ENCODE results near the gene UFD1. TPM values are rescaled to one million over a fixed set of nuclear protein-coding genes. Genes with fewer than 3 reads are reported as not detected.

UFD1 gene
- total RNA-seq, 2 experiments from 2014 or later: 65.0 to 78.0 TPM

- peaks cover 9% of the 10 kb centered on the region for H3K4me1 Mint-ChIP-seq (ENCODE audit: low read depth)
- POLR2A ChIA-PET: interaction anchor here (0.5 kb wide), 1 partner anchor 133 kb away, joined by 3 read pairs; no protein-coding TSS in a partner anchor
- intact Hi-C loops (cut with micrococcal nuclease): loop anchor here (10.0 kb wide), 1 partner anchor 89 kb away; no protein-coding TSS in a partner anchor
- H3K4me3 Mint-ChIP-seq: no peak overlapping the region
- no peaks in the 10 kb centered on the region for H3K9me3 Mint-ChIP-seq
- TF ChIP-seq, protein P1, sequence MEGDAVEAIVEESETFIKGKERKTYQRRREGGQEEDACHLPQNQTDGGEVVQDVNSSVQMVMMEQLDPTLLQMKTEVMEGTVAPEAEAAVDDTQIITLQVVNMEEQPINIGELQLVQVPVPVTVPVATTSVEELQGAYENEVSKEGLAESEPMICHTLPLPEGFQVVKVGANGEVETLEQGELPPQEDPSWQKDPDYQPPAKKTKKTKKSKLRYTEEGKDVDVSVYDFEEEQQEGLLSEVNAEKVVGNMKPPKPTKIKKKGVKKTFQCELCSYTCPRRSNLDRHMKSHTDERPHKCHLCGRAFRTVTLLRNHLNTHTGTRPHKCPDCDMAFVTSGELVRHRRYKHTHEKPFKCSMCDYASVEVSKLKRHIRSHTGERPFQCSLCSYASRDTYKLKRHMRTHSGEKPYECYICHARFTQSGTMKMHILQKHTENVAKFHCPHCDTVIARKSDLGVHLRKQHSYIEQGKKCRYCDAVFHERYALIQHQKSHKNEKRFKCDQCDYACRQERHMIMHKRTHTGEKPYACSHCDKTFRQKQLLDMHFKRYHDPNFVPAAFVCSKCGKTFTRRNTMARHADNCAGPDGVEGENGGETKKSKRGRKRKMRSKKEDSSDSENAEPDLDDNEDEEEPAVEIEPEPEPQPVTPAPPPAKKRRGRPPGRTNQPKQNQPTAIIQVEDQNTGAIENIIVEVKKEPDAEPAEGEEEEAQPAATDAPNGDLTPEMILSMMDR (IDR thresholded peaks at IDR 0.05): no peak
- peaks cover 22% of the 10 kb centered on the region for H3K27me3 Mint-ChIP-seq
- CTCF ChIA-PET: no interaction called here
- H3K36me3 Mint-ChIP-seq (ENCODE audit: low read depth): peaks cover 4% of the 10 kb centered on the region
- DNase-seq (no peak), ATAC-seq (no peak)
- H3K27ac Mint-ChIP-seq: no peak overlapping the region
Observed at GRCh38 chr22:19525666-19526065, 46.7 kb upstream of the UFD1 start.

DNA sequence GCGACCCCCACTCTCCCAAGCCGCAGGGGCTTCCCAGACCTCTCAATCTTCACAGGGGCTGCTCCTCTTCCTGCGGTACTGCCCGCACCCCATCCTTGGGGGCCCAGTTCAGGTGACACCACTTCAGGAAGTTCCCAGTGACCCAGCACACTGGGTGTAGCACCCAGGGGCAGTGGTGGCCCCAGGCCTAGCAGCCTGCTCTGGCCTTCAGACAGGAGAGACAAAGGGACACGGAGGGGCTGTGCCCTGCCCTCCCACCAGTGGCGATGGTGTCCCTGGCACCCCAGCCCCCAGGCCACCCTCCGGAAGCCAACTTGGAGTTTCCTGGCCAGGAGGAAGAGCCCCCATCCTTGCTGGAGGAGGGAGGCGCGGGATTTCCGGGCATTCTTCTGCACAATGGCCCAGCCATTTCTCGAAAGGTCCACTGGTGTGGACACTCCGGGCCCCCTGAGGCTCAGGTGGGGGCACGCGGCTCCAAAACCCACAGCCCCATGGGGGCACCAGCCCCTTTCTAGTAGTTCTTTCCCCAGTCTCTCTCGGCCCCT lies 46.2 kb upstream of the UFD1 start:
- Mint-ChIP-seq H3K4me1 (ENCODE audit: low read depth) (peaks cover 9% of the 10 kb centered on the region), H3K36me3 (ENCODE audit: low read depth) (peaks cover 7% of the 10 kb centered on the region), H3K27me3 (peaks cover 22% of the 10 kb centered on the region), H3K4me3 (no peak overlapping the region), H3K9me3 (no peaks in the 10 kb centered on the region), H3K27ac (no peak overlapping the region)
- DNase-seq: no peak
- TF ChIP-seq, protein P1 (IDR thresholded peaks at IDR 0.05): no peak
- CTCF ChIA-PET: no interaction called here
- intact Hi-C loops (cut with micrococcal nuclease): loop anchor here (10.0 kb wide), 1 partner anchor 90 kb away; no protein-coding TSS in a partner anchor
- no peak for ATAC-seq
- POLR2A ChIA-PET: interaction anchor here (0.5 kb wide), 1 partner anchor 132 kb away, joined by 3 read pairs; no protein-coding TSS in a partner anchor

GRCh38 chr22:19524170-19525115 lies 45.5 kb upstream of the UFD1 start, which contains the start of gene CLDN5:
TSS of gene CLDN5 (minus strand) at chr22:19524410. CDS start at chr22:19524255, 155 bp downstream.
- DNase-seq (no peak), ATAC-seq (peak; percentile 25)
- Mint-ChIP-seq H3K4me1 (ENCODE audit: low read depth) (peaks cover 9% of the 10 kb centered on the region), H3K9me3 (no peaks in the 10 kb centered on the region), H3K4me3 (peak within 1 kb of the TSS; percentile 37), H3K27ac (no peak within 1 kb of the TSS), H3K36me3 (ENCODE audit: low read depth) (peaks cover 9% of the 10 kb centered on the region), H3K27me3 (peaks cover 22% of the 10 kb centered on the region)
- TF ChIP-seq, protein P1 (IDR thresholded peaks at IDR 0.05): no peak
- ChIA-PET CTCF (interaction anchor here (2.9 kb wide), 1 partner anchor 105 kb away, joined by 10 read pairs; no protein-coding TSS in a partner anchor), POLR2A (interaction anchor here (0.7 to 1.0 kb wide), 2 partner anchors 19 to 71 kb away, joined by 3 read pairs; no protein-coding TSS in a partner anchor)
- intact Hi-C loops (cut with micrococcal nuclease): loop anchor here (10.0 kb wide), 1 partner anchor 90 kb away; no protein-coding TSS in a partner anchor

DNA sequence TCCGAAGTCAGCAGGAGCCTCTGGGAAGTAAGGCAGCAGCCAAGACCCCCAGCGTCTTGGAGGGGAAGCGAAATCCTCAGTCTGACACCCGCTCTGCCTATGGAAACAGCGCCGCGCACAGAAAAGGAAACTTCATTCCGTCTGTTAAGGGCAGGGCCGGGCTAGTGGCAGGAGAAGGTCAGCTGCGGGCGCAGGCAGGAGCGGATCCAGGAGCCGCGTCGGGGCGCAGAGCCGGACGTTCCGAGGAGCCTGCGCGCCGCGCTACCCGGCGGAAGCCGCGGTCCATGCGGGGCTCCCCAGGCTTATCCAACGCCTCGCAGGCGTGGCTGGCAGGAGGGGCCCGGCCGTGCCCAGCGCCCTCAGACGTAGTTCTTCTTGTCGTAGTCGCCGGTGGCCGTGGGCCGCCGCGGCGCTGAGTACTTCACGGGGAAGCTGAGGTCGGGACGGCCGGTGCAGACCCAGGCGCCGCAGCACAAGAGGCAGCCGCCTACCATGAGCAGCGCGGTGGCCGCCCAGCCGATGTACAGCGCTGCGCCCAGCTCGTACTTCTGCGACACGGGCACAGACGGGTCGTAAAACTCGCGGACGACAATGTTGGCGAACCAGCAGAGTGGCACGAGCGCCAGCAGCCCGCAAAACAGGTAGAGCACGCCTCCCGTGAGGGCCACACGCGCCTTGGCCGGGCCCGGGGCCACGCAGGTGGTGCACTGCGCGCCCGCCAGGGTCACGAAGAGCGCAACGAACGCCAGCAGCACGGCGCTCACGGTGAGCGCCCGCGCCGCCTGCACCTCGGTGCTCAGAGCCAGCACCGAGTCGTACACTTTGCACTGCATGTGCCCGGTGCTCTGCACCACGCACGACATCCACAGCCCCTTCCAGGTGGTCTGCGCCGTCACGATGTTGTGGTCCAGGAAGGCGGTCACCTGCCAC lies 44.5 kb upstream of the UFD1 start:
- Mint-ChIP-seq H3K9me3 (no peaks in the 10 kb centered on the region), H3K4me3 (no peak overlapping the region), H3K36me3 (ENCODE audit: low read depth) (peaks cover 14% of the 10 kb centered on the region), H3K4me1 (ENCODE audit: low read depth) (peaks cover 9% of the 10 kb centered on the region), H3K27me3 (peaks cover 22% of the 10 kb centered on the region), H3K27ac (no peak overlapping the region)
- TF ChIP-seq, protein P1 (IDR thresholded peaks at IDR 0.05): no peak
- DNase-seq (peak; percentile 26), ATAC-seq (peak; percentile 56)
- intact Hi-C loops (cut with micrococcal nuclease): loop anchor here (10.0 kb wide), 1 partner anchor 91 kb away; no protein-coding TSS in a partner anchor
- ChIA-PET CTCF (interaction anchor here (2.9 kb wide), 1 partner anchor 106 kb away, joined by 10 read pairs; no protein-coding TSS in a partner anchor), POLR2A (interaction anchor here (1.0 to 2.4 kb wide), 2 partner anchors 18 to 106 kb away, joined by 3 to 6 read pairs; no protein-coding TSS in a partner anchor)

Data from activated CD8-positive, alpha-beta T cell treated with anti-CD3 and anti-CD28 coated beads for 36 hours (primary cell).